Thyroid gland (tissue), 4 donors: Measurements from ENCODE around the gene MAGI1. TPM values are rescaled to one million over a fixed set of nuclear protein-coding genes. Genes with fewer than 3 reads are reported as not detected.
A peak's percentile ranks its signal among the peaks of the same experiment; 100 is the strongest.

Experiments
- DNase-seq, 2 donors: peaks; one replicate each; pipeline ENCODE4 v3.0.0-alpha.2; 2019
- H3K27ac ChIP-seq, 3 donors: fragments of 200-600 bp; sonication (generic); 1 replicate in 2 of 3; 2 replicates in 1 of 3; pipeline ENCODE4 v1.5.1; 2016 to 2019; ENCODE audit warnings: mild to moderate bottlenecking in 1 of 3, moderate library complexity in 1 of 3
- H3K27me3 ChIP-seq: fragments of 200-600 bp; sonication (generic); one replicate; pipeline ENCODE4 v1.5.1; 2019
- H3K36me3 ChIP-seq, 2 donors: fragments of 200-600 bp; sonication (generic); one replicate each; pipeline ENCODE4 v1.5.1; 2016 to 2019
- H3K4me1 ChIP-seq, 2 donors: fragments of 200-600 bp; sonication (generic); one replicate each; pipeline ENCODE4 v1.5.1; 2017 to 2019
- H3K4me3 ChIP-seq, 3 donors: fragments of 200-600 bp; sonication (generic); replicated peaks in 1 of 3; 1 replicate in 2 of 3; 2 replicates in 1 of 3; pipeline ENCODE4 v1.5.1; 2016; ENCODE audit warnings: mild to moderate bottlenecking in 1 of 3
- H3K9me3 ChIP-seq: fragments of 200-600 bp; sonication (generic); one replicate; pipeline ENCODE4 v1.5.1; 2017
- POLR2A ChIP-seq, 2 donors: fragments of 450-650 bp; IDR thresholded peaks; one replicate each; pipeline ENCODE4 v1.6.1; 2017; ENCODE audit warnings: antibody characterized with exemption in 2 of 2, mild to moderate bottlenecking in 2 of 2, moderate library complexity in 1 of 2
- WGBS, 2 donors: methylation state at CpG; one replicate each; pipeline ENCODE4 v1.1.5; 2017; 5-methylcytosine and 5-hydroxymethylcytosine counted together
- intact Hi-C: fragments of 100-400 bp; cut with DNase I; formaldehyde crosslinking; loops from one replicate; pipeline ENCODE4 v1.15.1; 2023
- total RNA-seq, 4 donors: library from RNA; depleted of rRNA; stranded (reverse); fragments of >200 nt; gene quantifications; one replicate each; pipeline ENCODE4 v1.2.3, GENCODE V29; 2016
- TF ChIP-seq, protein P1 (sequence below), 6 experiments: fragments of 200-600 bp in 3 of 6; fragments of 450-650 bp in 3 of 6; sonication (generic) in 3 of 6; IDR thresholded peaks; one replicate each; pipeline ENCODE4 v1.5.1; 2016 to 2019; ENCODE audit warnings: antibody characterized with exemption in 6 of 6, mild to moderate bottlenecking in 2 of 6, inconsistent platforms in 1 of 6, moderate library complexity in 1 of 6

The MAGI1 gene
- total RNA-seq, 4 donors from 2014 or later, result 60.5 to 123 (median 87.5) TPM

DNA sequence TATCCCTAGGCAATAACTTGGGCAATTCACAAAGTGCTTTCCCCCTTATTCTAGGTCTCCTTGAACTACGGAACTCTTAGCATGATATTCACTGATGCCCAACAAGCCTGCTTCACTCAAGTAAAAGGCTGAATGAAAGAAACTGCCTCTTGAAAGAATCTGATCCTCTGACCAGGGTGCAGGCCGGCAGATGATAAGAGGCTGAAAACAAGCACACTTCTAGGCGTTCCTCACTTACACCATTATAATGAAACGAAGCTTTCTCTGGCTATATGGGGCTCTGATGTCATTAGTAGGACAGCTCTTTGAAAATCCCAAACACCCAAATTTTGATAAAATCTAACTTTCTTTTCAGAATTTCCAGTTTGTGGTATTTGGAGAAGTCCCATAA lies 28.4 kb downstream of the MAGI1 start:
- no peaks in the 10 kb centered on the region for H3K9me3 ChIP-seq
- peak overlapping the region; percentile 6 to 77 (median 68) for H3K27ac ChIP-seq
- peaks cover 15 to 27% of the 10 kb centered on the region in 2 donors for H3K4me1 ChIP-seq
- 33 to 54% methylated on average over 4 of the region's 4 CpGs for WGBS, 2 donors
- no peak for DNase-seq
- H3K36me3 ChIP-seq, result no peaks in the 10 kb centered on the region
- TF ChIP-seq POLR2A (IDR thresholded peaks at IDR 0.05), result no peak
- TF ChIP-seq, protein P1, sequence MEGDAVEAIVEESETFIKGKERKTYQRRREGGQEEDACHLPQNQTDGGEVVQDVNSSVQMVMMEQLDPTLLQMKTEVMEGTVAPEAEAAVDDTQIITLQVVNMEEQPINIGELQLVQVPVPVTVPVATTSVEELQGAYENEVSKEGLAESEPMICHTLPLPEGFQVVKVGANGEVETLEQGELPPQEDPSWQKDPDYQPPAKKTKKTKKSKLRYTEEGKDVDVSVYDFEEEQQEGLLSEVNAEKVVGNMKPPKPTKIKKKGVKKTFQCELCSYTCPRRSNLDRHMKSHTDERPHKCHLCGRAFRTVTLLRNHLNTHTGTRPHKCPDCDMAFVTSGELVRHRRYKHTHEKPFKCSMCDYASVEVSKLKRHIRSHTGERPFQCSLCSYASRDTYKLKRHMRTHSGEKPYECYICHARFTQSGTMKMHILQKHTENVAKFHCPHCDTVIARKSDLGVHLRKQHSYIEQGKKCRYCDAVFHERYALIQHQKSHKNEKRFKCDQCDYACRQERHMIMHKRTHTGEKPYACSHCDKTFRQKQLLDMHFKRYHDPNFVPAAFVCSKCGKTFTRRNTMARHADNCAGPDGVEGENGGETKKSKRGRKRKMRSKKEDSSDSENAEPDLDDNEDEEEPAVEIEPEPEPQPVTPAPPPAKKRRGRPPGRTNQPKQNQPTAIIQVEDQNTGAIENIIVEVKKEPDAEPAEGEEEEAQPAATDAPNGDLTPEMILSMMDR (IDR thresholded peaks at IDR 0.05), result no peak
- intact Hi-C loops, result no loop called here
- H3K27me3 ChIP-seq, result no peaks in the 10 kb centered on the region
- no peak overlapping the region for H3K4me3 ChIP-seq

DNA sequence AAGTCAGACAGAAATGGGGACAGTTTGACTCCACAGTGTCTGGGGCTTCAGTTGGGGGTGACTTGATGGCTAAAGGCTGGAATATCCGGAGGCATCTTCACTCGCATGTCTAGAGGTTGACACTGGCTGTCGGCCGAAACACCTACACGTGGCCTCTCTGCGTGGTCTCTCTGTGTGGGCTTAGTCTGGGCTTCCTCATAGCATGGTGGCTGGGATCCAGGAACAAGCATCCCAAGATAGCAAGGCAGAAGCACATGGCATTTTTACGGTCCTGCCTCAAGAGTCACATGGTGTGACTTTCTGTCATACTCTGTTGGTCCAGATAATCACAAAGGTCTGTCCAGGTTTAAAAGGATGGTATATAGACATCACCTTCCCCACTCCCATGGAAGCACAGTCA lies 34.5 kb downstream of the MAGI1 start:
- no peaks in the 10 kb centered on the region for H3K9me3 ChIP-seq
- H3K4me3 ChIP-seq, result no peak overlapping the region
- no peaks in the 10 kb centered on the region for H3K36me3 ChIP-seq
- H3K27me3 ChIP-seq, result no peaks in the 10 kb centered on the region
- 85 to 89% methylated on average over 7 of the region's 7 CpGs for WGBS, 2 donors
- peaks cover 0 to 9% of the 10 kb centered on the region in 2 donors for H3K4me1 ChIP-seq
- no peak for TF ChIP-seq POLR2A (IDR thresholded peaks at IDR 0.05)
- TF ChIP-seq, protein P1 (IDR thresholded peaks at IDR 0.05), result no peak
- intact Hi-C loops, result no loop called here
- no peak overlapping the region for H3K27ac ChIP-seq
- no peak for DNase-seq

DNA sequence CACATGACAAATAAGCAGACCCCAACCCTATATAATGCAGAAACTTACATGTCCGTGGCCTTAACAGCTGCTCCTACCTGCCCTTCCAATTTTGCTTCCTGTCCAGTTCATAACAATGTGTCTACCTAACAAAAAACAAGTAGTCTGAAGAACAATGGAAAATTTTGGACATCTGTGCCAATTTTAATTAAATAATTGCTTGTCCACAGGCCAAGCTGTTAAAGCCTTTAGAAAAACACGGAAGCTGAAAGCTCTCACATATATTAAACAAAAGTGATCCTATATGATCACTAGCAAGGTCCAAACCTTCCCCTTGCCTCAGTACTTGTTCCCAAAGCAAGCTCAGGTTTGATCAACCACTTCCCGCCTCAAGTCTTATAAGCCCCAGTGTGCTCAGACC lies 37.1 kb downstream of the MAGI1 start:
- H3K4me3 ChIP-seq, result no peak overlapping the region
- 66 to 80% methylated on average over 3 of the region's 3 CpGs for WGBS, 2 donors

DNA sequence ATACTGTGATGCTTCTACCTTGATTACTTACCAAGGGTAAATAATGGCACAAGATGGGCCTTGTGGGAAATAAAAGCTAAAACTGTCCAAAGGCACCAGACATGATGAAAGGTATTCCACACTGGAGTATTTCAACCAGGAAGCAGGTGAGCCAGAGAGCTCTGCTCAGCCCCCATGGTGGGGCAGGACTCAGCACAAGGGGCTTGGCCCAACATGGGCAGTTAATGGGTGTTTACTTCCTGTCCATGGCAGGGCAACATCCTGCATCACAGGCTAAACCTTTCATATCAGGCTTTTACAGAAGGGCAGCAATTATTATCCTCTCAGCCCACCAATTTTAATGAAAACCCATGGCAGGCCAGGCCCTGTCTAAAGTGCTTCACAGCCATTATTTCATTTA lies 38.2 kb downstream of the MAGI1 start:
- Histone ChIP-seq H3K27me3 (no peaks in the 10 kb centered on the region), H3K27ac (no peak overlapping the region), H3K9me3 (no peaks in the 10 kb centered on the region), H3K4me1 (peaks cover 0 to 14% of the 10 kb centered on the region in 2 donors), H3K36me3 (no peaks in the 10 kb centered on the region), H3K4me3 (no peak overlapping the region)
- no peak for DNase-seq
- TF ChIP-seq, protein P1 (IDR thresholded peaks at IDR 0.05), result no peak
- no peak for TF ChIP-seq POLR2A (IDR thresholded peaks at IDR 0.05)
- intact Hi-C loops, result no loop called here

More for the DNA sequence above, 37.1 kb downstream of the MAGI1 start:
- Histone ChIP-seq H3K9me3 (no peaks in the 10 kb centered on the region), H3K36me3 (no peaks in the 10 kb centered on the region), H3K27me3 (no peaks in the 10 kb centered on the region), H3K4me1 (peaks cover 0 to 13% of the 10 kb centered on the region in 2 donors), H3K27ac (peak overlapping the region in 1 of 3 donors; percentile 40)
- intact Hi-C loops, result no loop called here
- no peak for DNase-seq
- TF ChIP-seq POLR2A (IDR thresholded peaks at IDR 0.05), result no peak
- TF ChIP-seq, protein P1 (IDR thresholded peaks at IDR 0.05), result no peak

DNA sequence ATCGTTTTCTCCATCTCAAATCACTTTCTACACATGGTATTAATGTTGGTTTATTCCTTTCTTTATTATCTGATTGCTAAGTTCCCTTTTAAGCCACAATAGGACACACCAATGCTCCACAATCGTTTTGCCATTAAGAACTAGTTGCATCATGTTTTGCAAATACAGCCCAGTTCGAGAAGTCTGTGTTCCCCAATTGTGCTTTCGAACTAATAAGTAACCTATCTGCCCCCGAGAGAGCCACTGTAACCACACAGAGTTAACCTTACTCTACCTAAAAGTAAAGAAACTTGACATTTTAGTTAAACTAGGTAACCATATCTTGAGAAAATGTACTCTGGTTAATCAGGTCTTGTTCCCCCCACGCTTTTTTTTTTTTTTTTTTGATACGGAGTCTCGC lies 39.1 kb downstream of the MAGI1 start:
- Histone ChIP-seq H3K36me3 (no peaks in the 10 kb centered on the region), H3K4me1 (peaks cover 0 to 17% of the 10 kb centered on the region in 2 donors), H3K4me3 (no peak overlapping the region), H3K9me3 (no peaks in the 10 kb centered on the region), H3K27ac (no peak overlapping the region), H3K27me3 (no peaks in the 10 kb centered on the region)
- intact Hi-C loops, result no loop called here
- no peak for DNase-seq
- TF ChIP-seq POLR2A (IDR thresholded peaks at IDR 0.05), result no peak
- TF ChIP-seq, protein P1 (IDR thresholded peaks at IDR 0.05), result no peak
- 91 to 92% methylated on average over 8 of the region's 8 CpGs for WGBS, 2 donors
